Omental fat pad (tissue), 4 donors: ENCODE results near the gene FBXO44. TPM values are rescaled to one million over a fixed set of nuclear protein-coding genes. Genes with fewer than 3 reads are reported as not detected.

Source experiments
- ATAC-seq: fragments of 150-250 bp; one replicate; pipeline ENCODE4 v1.9.1; 2016; ENCODE audit warnings: mild to moderate bottlenecking, moderate library complexity; ENCODE audit not compliant: low FRiP score
- DNase-seq: peaks from one replicate; pipeline ENCODE4 v3.0.0-alpha.2; 2019; ENCODE audit warnings: low spot score
- CTCF ChIP-seq, 3 donors: fragments of 450-650 bp; IDR thresholded peaks; one replicate each; pipeline ENCODE4 v1.5.1; 2016 to 2017; ENCODE audit warnings: antibody characterized with exemption in 3 of 3, mild to moderate bottlenecking in 3 of 3, moderate library complexity in 2 of 3
- total RNA-seq, 4 donors: library from RNA; depleted of rRNA; stranded (reverse); fragments of >200 nt; gene quantifications; one replicate each; pipeline ENCODE4 v1.1.0, GENCODE V29; 2016

The FBXO44 gene
- total RNA-seq, 4 donors from 2014 or later: 5.8 to 13.3 (median 9.6) TPM

GRCh38 chr1:11671205-11671543 lies 16.5 kb downstream of the FBXO44 start:
- DNase-seq (no peak), ATAC-seq (no peak)
- no peak for TF ChIP-seq CTCF (IDR thresholded peaks at IDR 0.05)

- ATAC-seq (no peak), DNase-seq (no peak)
- TF ChIP-seq CTCF (IDR thresholded peaks at IDR 0.05): no peak
These were observed 17.0 kb downstream of the FBXO44 start for GRCh38 chr1:11671544-11672286.

- TF ChIP-seq CTCF (IDR thresholded peaks at IDR 0.05): no peak
- ATAC-seq (no peak), DNase-seq (no peak)
These were observed 18.6 kb downstream of the FBXO44 start for GRCh38 chr1:11673089-11673769.

- no peak for ATAC-seq
- TF ChIP-seq CTCF (IDR thresholded peaks at IDR 0.05): no peak
These were observed 19.8 kb downstream of the FBXO44 start for GRCh38 chr1:11674488-11674887.

GRCh38 chr1:11675325-11675724 lies 20.6 kb downstream of the FBXO44 start:
- no peak for TF ChIP-seq CTCF (IDR thresholded peaks at IDR 0.05)
- DNase-seq (no peak), ATAC-seq (no peak)

More at GRCh38 chr1:11674488-11674887, 19.8 kb downstream of the FBXO44 start:
- DNase-seq: no peak

- no peak for TF ChIP-seq CTCF (IDR thresholded peaks at IDR 0.05)
- ATAC-seq (no peak), DNase-seq (no peak)
These were observed 21.9 kb downstream of the FBXO44 start for GRCh38 chr1:11676386-11677103.
